Adrenal gland (tissue), 12 donors: ENCODE measurements around the gene CCT2. TPM values are rescaled to one million over a fixed set of nuclear protein-coding genes. Genes with fewer than 3 reads are reported as not detected.

ENCODE experiments used
- DNase-seq, 7 donors: peaks; one replicate each; pipeline ENCODE4 v3.0.0-alpha.2; 2019 to 2020
- H3K27ac ChIP-seq, 5 donors: fragments of 200-600 bp; sonication (generic) in 4 of 5; 1 replicate in 3 of 5; 2 replicates in 2 of 5; pipeline versions ENCODE4 v1.5.1 to v1.8.0; 2016 to 2020; ENCODE audit warnings: mild to moderate bottlenecking in 1 of 5
- H3K27me3 ChIP-seq: fragments of 200-600 bp; 2 replicates; pipeline ENCODE4 v1.8.0; 2021
- H3K36me3 ChIP-seq, 2 donors: fragments of 200-600 bp; replicated peaks in 1 of 2; 1 replicate in 1 of 2; 2 replicates in 1 of 2; pipeline versions ENCODE4 v1.5.1 to v1.8.0; 2018 to 2022
- H3K4me1 ChIP-seq, 2 donors: fragments of 200-600 bp; replicated peaks in 1 of 2; 1 replicate in 1 of 2; 2 replicates in 1 of 2; pipeline versions ENCODE4 v1.5.1 to v1.8.0; 2018 to 2021
- H3K4me3 ChIP-seq, 4 donors: fragments of 200-600 bp; sonication (generic) in 3 of 4; one replicate each; pipeline ENCODE4 v1.5.1; 2016 to 2018
- H3K9me3 ChIP-seq, 3 donors: fragments of 200-600 bp; sonication (generic) in 1 of 3; replicated peaks in 1 of 3; 1 replicate in 2 of 3; 2 replicates in 1 of 3; pipeline versions ENCODE4 v1.5.1 to v1.8.0; 2016 to 2021
- CTCF ChIP-seq, 6 experiments: fragments of 450-650 bp in 4 of 6; fragments of 200-600 bp in 2 of 6; sonication (generic) in 1 of 6; IDR thresholded peaks; 1 replicate in 5 of 6; 2 replicates in 1 of 6; pipeline versions ENCODE4 v1.5.1 to v1.8.0; 2016 to 2021; ENCODE audit warnings: antibody characterized with exemption in 6 of 6, mild to moderate bottlenecking in 2 of 6, moderate library complexity in 1 of 6
- POLR2A ChIP-seq, 2 donors: fragments of 450-650 bp; IDR thresholded peaks; one replicate each; pipeline ENCODE4 v1.6.1; 2017; ENCODE audit warnings: antibody characterized with exemption in 2 of 2, mild to moderate bottlenecking in 2 of 2, moderate library complexity in 1 of 2
- WGBS, 4 donors: extraction: QIAGEN DNeasy Blood & Tissue Kit in 2 of 4; methylation state at CpG; one replicate each; pipeline versions ENCODE4 v1.1.5 to v1.1.7; 2013 to 2017; 5-methylcytosine and 5-hydroxymethylcytosine counted together
- intact Hi-C, 2 donors: fragments of 100-400 bp; cut with DNase I; formaldehyde crosslinking; loops; one replicate each; pipeline versions ENCODE4 v1.14.1 to v1.15.0; 2022 to 2023
- polyA plus RNA-seq, 3 donors: library from polyadenylated mRNA; stranded (reverse); fragments of 200-250 nt in 2 of 3; fragments of 350-450 nt in 1 of 3; fragmentation: Illumina TruSeq in 1 of 3; extraction: RNeasy Lipid Tissue Mini Kit (QIAGEN cat#74804) in 1 of 3; gene quantifications; one replicate each; pipeline ENCODE4 v1.2.3, GENCODE V29; 2013 to 2014
- total RNA-seq, 9 donors: library from RNA; depleted of rRNA in 4 of 9; stranded (reverse); fragments of >200 nt in 4 of 9; fragments of 120-200 nt in 1 of 9; fragmentation: NEBNext Ultra II Directional in 1 of 9; extraction: Animal tissue kit (Norgen Biotek cat#: 25700) in 1 of 9; gene quantifications; one replicate each; pipeline versions ENCODE4 v1.1.0 to v1.2.4, GENCODE V29; 2013 to 2023
- donor health status: healthy with polysubstance abuse.
- donor health status: Bipolar disorder and iron deficiency.
- donor health status: DM: yes; HTN: yes; CAD: no.
- donor health status: DM: no; HTN: no; CAD: no.
- donor health status: DM: no; HTN: no; CAD: no.
- donor health status: DM: yes; HTN: yes; CAD: no.

Gene CCT2
- total and polyA plus RNA-seq, 12 donors: 83.5 to 290 (median 119) TPM

DNA sequence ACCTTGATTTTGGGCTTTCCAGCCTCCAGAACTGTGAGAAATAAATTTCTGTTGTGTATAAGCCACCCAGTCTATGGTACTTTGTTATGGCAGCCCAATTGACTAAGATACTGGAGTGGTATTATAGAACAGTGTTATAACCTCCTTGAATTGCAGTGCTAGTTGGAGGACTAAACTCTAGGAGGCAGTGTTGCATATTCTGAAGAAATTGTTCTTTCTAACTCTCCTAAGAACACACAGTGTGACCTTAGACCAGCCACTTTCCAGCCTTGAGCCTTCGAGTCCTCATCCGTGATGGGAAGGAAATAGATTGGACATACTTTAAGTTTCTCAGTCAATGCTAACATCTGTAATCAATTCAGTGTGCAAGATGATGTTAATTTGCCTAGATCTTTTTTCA is 47.8 kb downstream of the CCT2 start:
- no peak for DNase-seq
- intact Hi-C loops: no loop called here
- Histone ChIP-seq H3K36me3 (no peaks in the 10 kb centered on the region), H3K27ac (no peak overlapping the region), H3K4me1 (no peaks in the 10 kb centered on the region), H3K27me3 (no peaks in the 10 kb centered on the region), H3K4me3 (no peak overlapping the region), H3K9me3 (no peaks in the 10 kb centered on the region)
- WGBS, 4 donors: 87 to 100% (median 94%) methylated on average over 2 of the region's 2 CpGs
- TF ChIP-seq POLR2A (IDR thresholded peaks at IDR 0.05): no peak
- no peak for TF ChIP-seq CTCF (IDR thresholded peaks at IDR 0.05)

GRCh38 chr12:69639400-69640016 is 54.2 kb downstream of the CCT2 start:
- no peaks in the 10 kb centered on the region for H3K36me3 ChIP-seq
- H3K9me3 ChIP-seq: no peaks in the 10 kb centered on the region
- no peak overlapping the region for H3K27ac ChIP-seq
- H3K27me3 ChIP-seq: no peaks in the 10 kb centered on the region
- 29 to 38% (median 32%) methylated on average over 10 to 12 of the region's 12 CpGs for WGBS, 4 donors
- peak; percentile 56 to 86 (median 67) for DNase-seq
- no peaks in the 10 kb centered on the region for H3K4me1 ChIP-seq
- TF ChIP-seq CTCF (IDR thresholded peaks at IDR 0.05) (peak; percentile 56 to 81 (median 77)), POLR2A (IDR thresholded peaks at IDR 0.05) (no peak)
- no peak overlapping the region for H3K4me3 ChIP-seq
- intact Hi-C loops: no loop called here

GRCh38 chr12:69641546-69641945 is 56.3 kb downstream of the CCT2 start:
- Histone ChIP-seq H3K36me3 (no peaks in the 10 kb centered on the region), H3K4me1 (no peaks in the 10 kb centered on the region), H3K4me3 (no peak overlapping the region), H3K27ac (no peak overlapping the region), H3K27me3 (no peaks in the 10 kb centered on the region), H3K9me3 (no peaks in the 10 kb centered on the region)
- WGBS, 4 donors: 71 to 81% (median 80%) methylated on average over 7 of the region's 7 CpGs
- TF ChIP-seq CTCF (IDR thresholded peaks at IDR 0.05): no peak
- TF ChIP-seq POLR2A (IDR thresholded peaks at IDR 0.05): no peak
- DNase-seq: no peak
- intact Hi-C loops: no loop called here

GRCh38 chr12:69642531-69642930 is 57.3 kb downstream of the CCT2 start:
- Histone ChIP-seq H3K27ac (no peak overlapping the region), H3K4me1 (no peaks in the 10 kb centered on the region), H3K36me3 (no peaks in the 10 kb centered on the region), H3K4me3 (no peak overlapping the region), H3K27me3 (no peaks in the 10 kb centered on the region), H3K9me3 (no peaks in the 10 kb centered on the region)
- DNase-seq: no peak
- intact Hi-C loops: no loop called here
- 84 to 92% (median 89%) methylated on average over 5 to 6 of the region's 6 CpGs for WGBS, 4 donors
- TF ChIP-seq CTCF (IDR thresholded peaks at IDR 0.05) (no peak), POLR2A (IDR thresholded peaks at IDR 0.05) (no peak)
